D721Med (cell line): ENCODE results near the gene TAL2.

Experiments
- DNase-seq: peaks from one replicate; pipeline ENCODE4 v3.0.0; 2011; ENCODE audit warnings: low spot score; ENCODE audit not compliant: insufficient read length
- FAIRE-seq: peaks from 2 replicates; lab custom pipeline; 2011; peaks lifted over from hg19 to GRCh38; lab: Jason Lieb, UNC
- TF ChIP-seq, protein P1 (sequence below): IDR thresholded peaks from 2 replicates; pipeline ENCODE4 v1.5.1; 2012; ENCODE audit warnings: mild to moderate bottlenecking, control low read depth; ENCODE audit not compliant: insufficient read depth; ENCODE audit errors: missing control alignments

Gene TAL2

DNA sequence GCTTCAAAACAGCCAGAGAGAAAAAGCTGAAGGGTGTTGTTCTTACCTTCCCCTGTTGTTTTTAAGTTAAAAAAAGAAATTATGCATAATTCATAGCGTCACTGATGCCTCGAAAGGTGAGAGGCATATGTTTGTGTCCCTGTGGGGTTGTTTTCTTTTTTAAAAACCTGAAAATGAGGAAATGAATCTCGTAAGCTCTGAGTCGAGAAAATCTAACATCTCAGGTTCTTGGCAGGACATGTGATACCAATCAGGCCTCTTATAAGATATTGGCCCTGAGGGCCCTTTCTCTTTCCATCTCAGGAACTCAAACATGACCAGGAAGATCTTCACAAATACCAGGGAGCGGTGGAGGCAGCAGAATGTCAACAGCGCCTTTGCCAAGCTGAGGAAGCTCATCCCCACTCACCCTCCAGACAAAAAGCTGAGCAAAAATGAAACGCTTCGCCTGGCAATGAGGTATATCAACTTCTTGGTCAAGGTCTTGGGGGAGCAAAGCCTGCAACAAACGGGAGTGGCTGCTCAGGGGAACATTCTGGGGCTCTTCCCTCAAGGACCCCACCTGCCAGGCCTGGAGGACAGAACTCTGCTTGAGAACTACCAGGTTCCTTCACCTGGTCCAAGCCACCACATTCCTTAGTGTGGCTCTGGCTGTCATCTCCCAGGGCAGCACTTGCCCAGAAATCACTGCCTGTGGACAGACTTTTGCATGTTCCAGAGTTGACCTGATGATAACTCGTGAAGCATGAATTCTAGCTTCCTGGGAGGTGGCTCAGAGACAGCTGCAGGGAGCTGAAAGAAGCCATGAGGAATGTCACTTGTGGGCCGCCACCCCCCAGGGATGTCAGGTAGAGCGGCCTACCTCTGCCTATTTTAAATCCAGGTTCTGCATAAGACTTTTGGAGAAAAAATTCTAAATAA is at the start of gene TAL2:
Gene TAL2 (plus strand): TSS at position 274 of the 921 bp plus-strand sequence. CDS start 40 bp downstream, at position 314.
- no peak for FAIRE-seq
- TF ChIP-seq, protein P1, sequence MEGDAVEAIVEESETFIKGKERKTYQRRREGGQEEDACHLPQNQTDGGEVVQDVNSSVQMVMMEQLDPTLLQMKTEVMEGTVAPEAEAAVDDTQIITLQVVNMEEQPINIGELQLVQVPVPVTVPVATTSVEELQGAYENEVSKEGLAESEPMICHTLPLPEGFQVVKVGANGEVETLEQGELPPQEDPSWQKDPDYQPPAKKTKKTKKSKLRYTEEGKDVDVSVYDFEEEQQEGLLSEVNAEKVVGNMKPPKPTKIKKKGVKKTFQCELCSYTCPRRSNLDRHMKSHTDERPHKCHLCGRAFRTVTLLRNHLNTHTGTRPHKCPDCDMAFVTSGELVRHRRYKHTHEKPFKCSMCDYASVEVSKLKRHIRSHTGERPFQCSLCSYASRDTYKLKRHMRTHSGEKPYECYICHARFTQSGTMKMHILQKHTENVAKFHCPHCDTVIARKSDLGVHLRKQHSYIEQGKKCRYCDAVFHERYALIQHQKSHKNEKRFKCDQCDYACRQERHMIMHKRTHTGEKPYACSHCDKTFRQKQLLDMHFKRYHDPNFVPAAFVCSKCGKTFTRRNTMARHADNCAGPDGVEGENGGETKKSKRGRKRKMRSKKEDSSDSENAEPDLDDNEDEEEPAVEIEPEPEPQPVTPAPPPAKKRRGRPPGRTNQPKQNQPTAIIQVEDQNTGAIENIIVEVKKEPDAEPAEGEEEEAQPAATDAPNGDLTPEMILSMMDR, result no peak
- DNase-seq, result no peak

DNA sequence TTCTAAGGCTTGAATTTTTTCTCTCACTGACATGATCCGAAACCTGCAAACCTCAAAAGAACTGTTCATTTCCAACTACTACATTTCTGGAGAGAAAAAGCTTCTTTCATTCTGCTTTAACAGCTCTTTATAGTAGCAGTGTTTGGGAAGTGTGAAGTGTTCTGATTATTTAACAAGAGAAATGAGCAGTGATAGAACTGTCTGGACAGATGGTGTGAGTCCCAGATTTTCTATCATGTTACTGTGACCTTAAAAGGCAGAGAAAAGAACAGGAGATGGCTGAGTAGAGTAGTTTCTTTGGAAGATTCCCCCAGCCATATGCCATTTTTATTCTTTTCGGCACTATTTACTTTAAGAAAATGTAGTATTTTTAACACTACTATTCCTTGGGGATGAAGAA is 41.3 kb upstream of the TAL2 start:
- DNase-seq (no peak), FAIRE-seq (no peak)
- TF ChIP-seq, protein P1, result no peak

DNA sequence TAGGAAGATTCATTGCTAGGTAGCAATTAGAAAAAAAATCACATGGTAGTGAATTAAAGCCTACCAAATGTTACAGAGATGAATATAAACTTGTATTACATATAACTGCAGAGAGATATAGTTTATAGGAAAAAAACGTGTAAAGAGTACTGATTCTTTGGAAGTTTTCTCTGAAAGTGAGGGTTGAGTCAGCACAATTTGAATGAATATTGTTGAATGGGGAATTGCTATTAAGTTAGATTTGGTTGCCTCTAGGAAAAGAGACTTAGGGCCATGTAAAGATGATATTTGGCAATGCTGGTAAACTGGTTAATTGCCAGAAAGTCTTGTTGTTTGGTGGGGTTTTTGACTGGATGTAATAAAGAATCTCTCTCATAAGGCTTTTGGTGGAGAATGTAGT is 37.2 kb upstream of the TAL2 start:
- no peak for FAIRE-seq
- TF ChIP-seq, protein P1, result no peak
- no peak for DNase-seq

DNA sequence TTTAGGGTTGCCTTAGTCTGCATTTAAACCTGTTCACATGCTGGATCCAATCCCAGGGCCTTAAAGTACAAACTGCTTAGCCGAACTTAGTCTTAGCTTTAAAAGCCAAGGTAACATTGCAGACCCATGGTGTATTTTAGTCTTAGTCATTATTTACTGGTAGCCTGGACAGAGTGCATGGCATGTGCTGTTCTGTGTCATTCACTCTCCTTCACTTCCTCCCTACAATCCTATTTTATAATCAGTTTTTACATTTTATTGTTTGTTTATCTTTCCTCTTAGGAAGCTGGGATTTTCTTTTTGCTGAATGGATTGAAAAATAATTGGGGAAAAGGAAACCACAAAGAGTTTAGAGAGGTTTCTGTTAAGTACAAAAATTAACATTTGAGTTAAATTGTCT is 29.4 kb upstream of the TAL2 start:
- TF ChIP-seq, protein P1, result no peak
- DNase-seq, result no peak
- FAIRE-seq, result no peak

DNA sequence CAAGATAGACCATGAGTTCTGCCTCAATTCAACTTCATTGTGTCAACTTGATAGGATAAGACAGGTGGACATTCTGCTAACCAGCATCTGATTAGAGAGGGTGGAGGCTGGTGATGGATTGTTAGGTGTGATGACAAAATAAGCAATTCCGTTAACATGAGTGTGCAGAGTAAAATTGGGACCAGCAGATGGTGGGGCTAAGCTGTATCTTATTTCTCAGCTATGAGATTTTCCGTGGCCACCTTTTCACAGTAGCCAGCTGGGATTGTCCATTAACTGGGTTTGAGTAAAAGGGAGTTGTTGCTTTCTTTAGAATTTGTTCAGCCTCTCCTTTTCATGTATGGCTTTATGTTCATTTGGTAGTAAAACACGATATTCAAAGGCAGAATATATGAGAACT is 28.8 kb upstream of the TAL2 start:
- peak; percentile 73 for FAIRE-seq
- no peak for DNase-seq
- TF ChIP-seq, protein P1, result peak; percentile 31

DNA sequence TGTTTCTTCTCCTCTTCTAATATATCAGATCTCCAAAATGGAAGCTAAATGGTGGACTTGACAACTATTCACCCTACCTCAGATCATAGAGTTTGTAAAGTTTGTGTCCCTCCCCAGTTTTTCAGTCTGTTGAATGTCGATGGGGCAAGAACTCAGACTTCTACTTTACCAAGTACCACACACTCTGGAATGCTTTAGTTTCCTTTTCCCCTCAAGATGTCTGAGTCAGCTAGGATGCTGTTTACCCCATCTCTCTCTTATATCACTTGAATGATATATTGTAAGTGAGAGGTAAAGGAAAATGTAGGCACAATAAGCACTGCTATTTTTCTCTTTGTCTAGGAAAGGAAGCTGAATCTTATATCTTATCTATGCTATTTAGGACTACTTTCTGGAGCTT is 25.9 kb upstream of the TAL2 start:
- FAIRE-seq, result no peak
- TF ChIP-seq, protein P1, result no peak
- no peak for DNase-seq
